NCI-H2227 (cell line): ENCODE measurements around the gene PAK4.
A peak's percentile ranks its signal among the peaks of the same experiment; 100 is the strongest.

ENCODE experiments used
- DNase-seq: peaks from one replicate; lab custom pipeline; 2025; ENCODE audit not compliant: unreplicated experiment; lab: John Stamatoyannopoulos, UW

Gene PAK4

GRCh38 chr19:39177736-39178135, 52.1 kb downstream of the PAK4 start:
- DNase-seq: no peak

- no peak for DNase-seq
Observed at GRCh38 chr19:39178296-39179006, 52.9 kb downstream of the PAK4 start.

GRCh38 chr19:39179754-39180153, 54.2 kb downstream of the PAK4 start:
- no peak for DNase-seq

- no peak for DNase-seq
Observed at GRCh38 chr19:39180749-39181148, 55.2 kb downstream of the PAK4 start.

- DNase-seq: no peak
Observed at GRCh38 chr19:39181500-39182173, 56.1 kb downstream of the PAK4 start.

GRCh38 chr19:39182174-39182505, 56.6 kb downstream of the PAK4 start:
- DNase-seq: no peak

- DNase-seq: no peak
Observed at GRCh38 chr19:39183104-39183503, 57.5 kb downstream of the PAK4 start.

- DNase-seq: no peak
Observed at GRCh38 chr19:39186391-39186790, 60.8 kb downstream of the PAK4 start.

GRCh38 chr19:39187552-39187943, 62.0 kb downstream of the PAK4 start:
- no peak for DNase-seq

- DNase-seq: no peak
Observed at GRCh38 chr19:39188960-39189359, 63.4 kb downstream of the PAK4 start.

GRCh38 chr19:39190768-39191167, 65.2 kb downstream of the PAK4 start:
- DNase-seq: no peak

- no peak for DNase-seq
Observed at GRCh38 chr19:39192846-39193245, 67.3 kb downstream of the PAK4 start.

- DNase-seq: no peak
Observed at GRCh38 chr19:39193803-39194202, 68.2 kb downstream of the PAK4 start.

- peak; percentile 70 for DNase-seq
Observed at GRCh38 chr19:39194832-39195542, 69.4 kb downstream of the PAK4 start.

- no peak for DNase-seq
Observed at GRCh38 chr19:39195755-39196154, 70.2 kb downstream of the PAK4 start.

- no peak for DNase-seq
Observed at GRCh38 chr19:39196320-39196719, 70.7 kb downstream of the PAK4 start.

- DNase-seq: peak; percentile 65
Observed at GRCh38 chr19:39196860-39197562, 71.4 kb downstream of the PAK4 start, which contains the start of gene NCCRP1. Gene NCCRP1, plus strand, starts transcription at chr19:39196964. Its CDS starts 19 bp downstream, at chr19:39196983.

GRCh38 chr19:39197808-39198207, 72.2 kb downstream of the PAK4 start:
- DNase-seq: no peak

GRCh38 chr19:39199025-39199424, 73.4 kb downstream of the PAK4 start:
- peak; percentile 85 for DNase-seq

- no peak for DNase-seq
Observed at GRCh38 chr19:39200066-39200802, 74.6 kb downstream of the PAK4 start.

GRCh38 chr19:39200803-39201115, 75.2 kb downstream of the PAK4 start:
- no peak for DNase-seq
